HEK293 (cell line): ENCODE data around the gene MTA3.

Experiments used
- BCL11A ChIP-seq: fragments of 450-650 bp; formaldehyde crosslinking; IDR thresholded peaks from 2 replicates; pipeline ENCODE4 v1.5.1; 2016; ENCODE audit warnings: low read depth, missing biosample characterization, missing genetic modification characterization
- CTCF ChIP-seq: fragments of 450-650 bp; formaldehyde crosslinking; IDR thresholded peaks from 2 replicates; pipeline ENCODE4 v1.5.1; 2016; ENCODE audit warnings: missing biosample characterization, missing genetic modification characterization
- TCF7L2 ChIP-seq: IDR thresholded peaks from 2 replicates; pipeline ENCODE4 v1.6.1; 2011; ENCODE audit warnings: low read depth, mild to moderate bottlenecking, inconsistent platforms, low read length, moderate library complexity, borderline replicate concordance
- YY1 ChIP-seq: fragments of 450-650 bp; formaldehyde crosslinking; IDR thresholded peaks from 2 replicates; pipeline ENCODE4 v1.5.1; 2018; ENCODE audit warnings: missing biosample characterization, missing genetic modification characterization
- ZNF768 ChIP-seq: fragments of 450-650 bp; formaldehyde crosslinking; IDR thresholded peaks from 2 replicates; pipeline ENCODE4 v1.5.1; 2018; ENCODE audit warnings: missing biosample characterization, mild to moderate bottlenecking, missing genetic modification characterization

- TF ChIP-seq YY1 (tag by site-specific recombination) (no peak), TCF7L2 (no peak), CTCF (tag by site-specific recombination) (no peak), ZNF768 (tag by site-specific recombination) (no peak), BCL11A (tag by site-specific recombination) (no peak)
These were observed 198.9 kb downstream of the MTA3 start for GRCh38 chr2:42767080-42767898.
